Measurements from ENCODE around the gene CD63.

Gene CD63

GRCh38 chr12:55720894-55721444, 7.8 kb downstream of the CD63 start:
- Histone ChIP-seq H4K20me1 (ENCODE audit: insufficient read depth, low read length) (no peaks in the 10 kb centered on the region), H3K27me3 (replicated peaks; ENCODE audit: insufficient read depth, low read length) (no peaks in the 10 kb centered on the region), H3K9me3 (replicated peaks; ENCODE audit: insufficient read depth, low read length) (no peaks in the 10 kb centered on the region), H3K4me1 (ENCODE audit: low read length) (peaks cover 9% of the 10 kb centered on the region), H3K36me3 (replicated peaks; ENCODE audit: insufficient read depth, low read length) (no peaks in the 10 kb centered on the region), H3K4me2 (ENCODE audit: low read depth, low read length) (no peak overlapping the region), H3K79me2 (ENCODE audit: low read length) (peaks cover 21% of the 10 kb centered on the region), H3K9ac (ENCODE audit: low read length) (no peak overlapping the region), H2AFZ (ENCODE audit: low read length) (no peak overlapping the region), H3K4me3 (ENCODE audit: low read length) (no peak overlapping the region), H3K27ac (ENCODE audit: low read length) (no peak overlapping the region), H3K9me2 (replicated peaks; ENCODE audit: insufficient read depth, low read length) (no peaks in the 10 kb centered on the region), H3F3A (ENCODE audit: insufficient read depth, low read length) (peaks cover 4% of the 10 kb centered on the region; the same call in 1 of the 2 replicates)
- TF ChIP-seq EZH2 (optimal IDR thresholded peaks at IDR 0.05; ENCODE audit: low read depth, low read length) (no peak), EZH2phosphoT487 (IDR thresholded peaks at IDR 0.05; ENCODE audit: low read length) (no peak)
- TF ChIP-seq, protein P1, sequence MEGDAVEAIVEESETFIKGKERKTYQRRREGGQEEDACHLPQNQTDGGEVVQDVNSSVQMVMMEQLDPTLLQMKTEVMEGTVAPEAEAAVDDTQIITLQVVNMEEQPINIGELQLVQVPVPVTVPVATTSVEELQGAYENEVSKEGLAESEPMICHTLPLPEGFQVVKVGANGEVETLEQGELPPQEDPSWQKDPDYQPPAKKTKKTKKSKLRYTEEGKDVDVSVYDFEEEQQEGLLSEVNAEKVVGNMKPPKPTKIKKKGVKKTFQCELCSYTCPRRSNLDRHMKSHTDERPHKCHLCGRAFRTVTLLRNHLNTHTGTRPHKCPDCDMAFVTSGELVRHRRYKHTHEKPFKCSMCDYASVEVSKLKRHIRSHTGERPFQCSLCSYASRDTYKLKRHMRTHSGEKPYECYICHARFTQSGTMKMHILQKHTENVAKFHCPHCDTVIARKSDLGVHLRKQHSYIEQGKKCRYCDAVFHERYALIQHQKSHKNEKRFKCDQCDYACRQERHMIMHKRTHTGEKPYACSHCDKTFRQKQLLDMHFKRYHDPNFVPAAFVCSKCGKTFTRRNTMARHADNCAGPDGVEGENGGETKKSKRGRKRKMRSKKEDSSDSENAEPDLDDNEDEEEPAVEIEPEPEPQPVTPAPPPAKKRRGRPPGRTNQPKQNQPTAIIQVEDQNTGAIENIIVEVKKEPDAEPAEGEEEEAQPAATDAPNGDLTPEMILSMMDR (IDR thresholded peaks at IDR 0.05; ENCODE audit: low read length): peak; percentile 18
- no peak for DNase-seq

DNA sequence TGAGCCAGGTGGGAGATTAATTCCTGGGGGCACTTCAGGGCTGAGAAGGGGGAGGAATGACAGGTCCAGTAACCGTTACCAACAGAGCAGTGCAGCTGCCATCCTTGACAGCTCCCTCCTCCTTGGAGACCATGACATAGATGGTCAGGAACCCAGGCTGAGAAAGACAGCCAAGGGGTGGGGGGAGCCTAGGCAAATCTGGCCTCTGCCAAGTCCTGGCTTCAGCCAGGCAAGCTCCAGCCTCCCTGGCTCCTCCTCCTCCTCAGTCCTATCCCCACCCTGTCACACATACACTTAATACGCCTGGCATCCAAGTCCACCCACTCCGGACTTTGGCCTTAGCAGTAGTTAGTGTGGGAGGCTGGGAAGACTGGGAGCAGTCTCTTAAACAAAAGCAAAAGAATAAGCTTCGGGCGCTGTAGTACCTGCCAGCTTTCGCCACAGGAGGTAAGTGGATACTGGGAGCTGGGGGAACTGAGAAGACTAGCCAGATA, 8.7 kb downstream of the CD63 start, which contains the start of gene RDH5:
Gene RDH5, plus strand, starts transcription at position 323 of the 494 bp plus-strand sequence. CDS start 792 bp downstream, outside the sequence.
- TF ChIP-seq, protein P1 (IDR thresholded peaks at IDR 0.05; ENCODE audit: low read length): no peak
- DNase-seq: no peak
- no peak within 1 kb of the TSS for H3K9ac ChIP-seq (ENCODE audit: low read length)
- no peak within 1 kb of the TSS for H3K4me3 ChIP-seq (ENCODE audit: low read length)
- H3K27ac ChIP-seq (ENCODE audit: low read length): no peak within 1 kb of the TSS
- H3F3A ChIP-seq (ENCODE audit: insufficient read depth, low read length): peaks cover 10% of the 10 kb centered on the region; the same call in 1 of the 2 replicates
- H3K36me3 ChIP-seq (replicated peaks; ENCODE audit: insufficient read depth, low read length): no peaks in the 10 kb centered on the region
- no peaks in the 10 kb centered on the region for H4K20me1 ChIP-seq (ENCODE audit: insufficient read depth, low read length)
- no peak within 1 kb of the TSS for H2AFZ ChIP-seq (ENCODE audit: low read length)
- no peaks in the 10 kb centered on the region for H3K27me3 ChIP-seq (replicated peaks; ENCODE audit: insufficient read depth, low read length)
- peaks cover 15% of the 10 kb centered on the region for H3K4me1 ChIP-seq (ENCODE audit: low read length)
- H3K79me2 ChIP-seq (ENCODE audit: low read length): peaks cover 21% of the 10 kb centered on the region
- H3K9me2 ChIP-seq (replicated peaks; ENCODE audit: insufficient read depth, low read length): no peaks in the 10 kb centered on the region
- H3K4me2 ChIP-seq (ENCODE audit: low read depth, low read length): no peak within 1 kb of the TSS
- no peaks in the 10 kb centered on the region for H3K9me3 ChIP-seq (replicated peaks; ENCODE audit: insufficient read depth, low read length)

GRCh38 chr12:55719371-55719770, 9.4 kb downstream of the CD63 start:
- Histone ChIP-seq H3K9me2 (replicated peaks; ENCODE audit: insufficient read depth, low read length) (no peaks in the 10 kb centered on the region), H3K79me2 (ENCODE audit: low read length) (peaks cover 21% of the 10 kb centered on the region), H3K36me3 (replicated peaks; ENCODE audit: insufficient read depth, low read length) (no peaks in the 10 kb centered on the region), H3F3A (ENCODE audit: insufficient read depth, low read length) (peaks cover 10% of the 10 kb centered on the region; the same call in 1 of the 2 replicates), H3K27me3 (replicated peaks; ENCODE audit: insufficient read depth, low read length) (no peaks in the 10 kb centered on the region), H3K27ac (ENCODE audit: low read length) (no peak overlapping the region), H3K4me2 (ENCODE audit: low read depth, low read length) (no peak overlapping the region), H3K9me3 (replicated peaks; ENCODE audit: insufficient read depth, low read length) (no peaks in the 10 kb centered on the region), H3K4me3 (ENCODE audit: low read length) (no peak overlapping the region), H2AFZ (ENCODE audit: low read length) (no peak overlapping the region), H4K20me1 (ENCODE audit: insufficient read depth, low read length) (no peaks in the 10 kb centered on the region), H3K9ac (ENCODE audit: low read length) (no peak overlapping the region), H3K4me1 (ENCODE audit: low read length) (peaks cover 16% of the 10 kb centered on the region)
- no peak for DNase-seq
- TF ChIP-seq EZH2phosphoT487 (IDR thresholded peaks at IDR 0.05; ENCODE audit: low read length) (no peak), EZH2 (optimal IDR thresholded peaks at IDR 0.05; ENCODE audit: low read depth, low read length) (no peak)
- TF ChIP-seq, protein P1 (IDR thresholded peaks at IDR 0.05; ENCODE audit: low read length): no peak

Measured in MM.1S (cell line).